ENCODE results near the gene OR2H2.

GRCh38 chr6:29576056-29576455 lies 8.9 kb upstream of the OR2H2 start:
- TF ChIP-seq GLIS3 (CRISPR knock-in tag; IDR thresholded peaks at IDR 0.05) = no peak
- no peak for TF ChIP-seq TOX (CRISPR knock-in tag; IDR thresholded peaks at IDR 0.05; ENCODE audit: borderline replicate concordance)
- no peak for TF ChIP-seq PATZ1 (CRISPR knock-in tag; IDR thresholded peaks at IDR 0.05; ENCODE audit: borderline replicate concordance)
